HCT116 (cell line): ENCODE data around the gene ERGIC3. TPM values are rescaled to one million over a fixed set of nuclear protein-coding genes. Genes with fewer than 3 reads are reported as not detected.

Experiments used
- ATAC-seq: fragments of 200-7000 bp; cut with Tn5 transposase; 2 replicates; pipeline ENCODE4 v1.9.1; 2020; ENCODE audit warnings: mild to moderate bottlenecking, moderate library complexity
- BruUV-seq: library from RNA; stranded (reverse); fragments of 400-500 nt; replicated peaks from 2 replicates; lab custom pipeline; 2021; lab: Mats Ljungman, UMichigan
- CTCF ChIA-PET: fragments of 300-600 bp; sonication (Branson Sonifier 250); formaldehyde crosslinking; loops from one replicate; lab custom pipeline; 2021; ENCODE audit warnings: antibody characterized with exemption; lab: Charles Lee
- POLR2A ChIA-PET: fragments of 300-600, 350-600 bp; sonication (Branson Sonifier 250); formaldehyde crosslinking; loops from one replicate; lab custom pipeline; 2021; ENCODE audit warnings: antibody characterized with exemption; lab: Charles Lee
- RAD21 ChIA-PET, 2 experiments: fragments of 300-600 bp; sonication (Branson Sonifier 250); formaldehyde crosslinking; loops; one replicate each; lab custom pipeline; 2023; ENCODE audit warnings: low total read pairs in 2 of 2; ENCODE audit not compliant: uncharacterized antibody in 2 of 2, unreplicated experiment in 2 of 2, low non-redundant PET in 1 of 2; lab: Charles Lee
- DNase-seq: peaks from one replicate; pipeline ENCODE4 v3.0.0-alpha.2; 2010; ENCODE audit warnings: low read depth, low spot score
- H2AFZ ChIP-seq: fragments of 200-600 bp; shearing (Covaris generic), sonication (generic); 2 replicates; pipeline ENCODE4 v1.6.1; 2017; ENCODE audit warnings: low read depth, mixed run types, mixed read lengths, antibody characterized with exemption, low read length; ENCODE audit not compliant: poor library complexity, severe bottlenecking
- H3K27ac ChIP-seq: 2 replicates; pipeline ENCODE4 v1.5.1; 2012; ENCODE audit warnings: low read depth, low read length
- H3K27me3 ChIP-seq: fragments of 200-600 bp; sonication (generic); 2 replicates; pipeline ENCODE4 v1.6.1; 2016; ENCODE audit warnings: mixed run types, low read length, mixed read lengths; ENCODE audit not compliant: insufficient read depth
- H3K36me3 ChIP-seq, 2 experiments: fragments of 200-500 bp in 1 of 2; fragments of 200-600 bp in 1 of 2; sonication (Bioruptor generic) in 1 of 2; sonication (generic) in 1 of 2; 2 replicates each; pipeline versions ENCODE4 v1.5.1 to v1.6.1; 2014 to 2016; ENCODE audit warnings: low read length in 2 of 2, inconsistent platforms in 1 of 2, mixed read lengths in 1 of 2, mixed run types in 1 of 2; ENCODE audit not compliant: insufficient read depth in 2 of 2, control insufficient read depth in 1 of 2
- H3K4me1 ChIP-seq, 2 experiments: fragments of 200-600 bp in 1 of 2; sonication (generic) in 1 of 2; 2 replicates each; pipeline versions ENCODE4 v1.5.1 to v1.6.1; 2012 to 2017; ENCODE audit warnings: low read length in 2 of 2, inconsistent platforms in 1 of 2, mild to moderate bottlenecking in 1 of 2, mixed read lengths in 1 of 2, mixed run types in 1 of 2, moderate library complexity in 1 of 2; ENCODE audit not compliant: insufficient read depth in 2 of 2, control insufficient read depth in 1 of 2
- H3K4me2 ChIP-seq: fragments of 200-600 bp; sonication (generic); 2 replicates; pipeline ENCODE4 v1.6.1; 2017; ENCODE audit warnings: mixed run types, low read length, mixed read lengths
- H3K4me3 ChIP-seq, 2 experiments: fragments of 200-600 bp in 1 of 2; sonication (generic) in 1 of 2; replicated peaks in 1 of 2; 2 replicates each; pipeline ENCODE4 v1.5.1; 2011 to 2016; ENCODE audit warnings: low read length in 2 of 2, control low read depth in 1 of 2, low read depth in 1 of 2, mild to moderate bottlenecking in 1 of 2, mixed read lengths in 1 of 2, mixed run types in 1 of 2
- H3K79me2 ChIP-seq: fragments of 200-600 bp; sonication (generic); 2 replicates; pipeline ENCODE4 v1.6.1; 2017; ENCODE audit warnings: mild to moderate bottlenecking, mixed run types, low read length, moderate library complexity, mixed read lengths; ENCODE audit not compliant: insufficient read depth
- H3K9ac ChIP-seq: fragments of 200-600 bp; sonication (generic); 2 replicates; pipeline ENCODE4 v1.6.1; 2016; ENCODE audit warnings: low read length, mixed read lengths
- H3K9me2 ChIP-seq: fragments of 200-600 bp; sonication (generic), shearing (Covaris generic); 2 replicates; pipeline ENCODE4 v1.6.1; 2017; ENCODE audit warnings: mixed run types, mild to moderate bottlenecking, moderate library complexity; ENCODE audit not compliant: insufficient read depth
- H3K9me3 ChIP-seq, 2 experiments: fragments of 200-500 bp in 1 of 2; fragments of 200-600 bp in 1 of 2; sonication (Bioruptor generic) in 1 of 2; sonication (generic) in 1 of 2; 2 replicates each; pipeline ENCODE4 v1.6.1; 2014 to 2017; ENCODE audit warnings: low read length in 2 of 2, mixed read lengths in 2 of 2, inconsistent platforms in 1 of 2, low read depth in 1 of 2, mild to moderate bottlenecking in 1 of 2, mixed run types in 1 of 2, moderate library complexity in 1 of 2; ENCODE audit not compliant: control insufficient read depth in 1 of 2, insufficient read depth in 1 of 2
- H4K20me1 ChIP-seq: fragments of 200-600 bp; sonication (generic), shearing (Covaris generic); 2 replicates; pipeline ENCODE4 v1.6.1; 2017; ENCODE audit warnings: mixed run types, mild to moderate bottlenecking, moderate library complexity; ENCODE audit not compliant: insufficient read depth
- CBX3 ChIP-seq: IDR thresholded peaks from 2 replicates; pipeline ENCODE4 v1.6.1; 2012; ENCODE audit warnings: low read depth
- CTCF ChIP-seq, 3 experiments: fragments of 200-600 bp in 1 of 3; sonication (generic) in 1 of 3; IDR thresholded peaks in 2 of 3; conservative IDR thresholded peaks in 1 of 3; 2 replicates each; pipeline ENCODE4 v1.5.1; 2012 to 2017; ENCODE audit warnings: low read depth in 2 of 3, low read length in 2 of 3, antibody characterized with exemption in 1 of 3, borderline replicate concordance in 1 of 3, control low read depth in 1 of 3, mild to moderate bottlenecking in 1 of 3, mixed read lengths in 1 of 3, mixed run types in 1 of 3, moderate library complexity in 1 of 3; ENCODE audit not compliant: insufficient read depth in 1 of 3
- EGR1 ChIP-seq: IDR thresholded peaks from 2 replicates; pipeline ENCODE4 v1.6.1; 2012; ENCODE audit warnings: low read depth
- EZH2 ChIP-seq: fragments of 200-600 bp; sonication (generic); IDR thresholded peaks from 2 replicates; pipeline ENCODE4 v1.6.1; 2017; ENCODE audit warnings: antibody characterized with exemption, mixed run types
- FOSL1 ChIP-seq: IDR thresholded peaks from 2 replicates; pipeline ENCODE4 v1.6.1; 2012; ENCODE audit warnings: low read depth
- POLR2A ChIP-seq: IDR thresholded peaks from 2 replicates; pipeline ENCODE4 v1.7.0; 2011; ENCODE audit warnings: borderline replicate concordance; ENCODE audit not compliant: insufficient read depth, insufficient read length; ENCODE audit errors: extremely low read depth
- RAD21 ChIP-seq: IDR thresholded peaks from 2 replicates; pipeline ENCODE4 v1.6.1; 2012; ENCODE audit warnings: low read depth, mild to moderate bottlenecking
- SRF ChIP-seq: IDR thresholded peaks from 2 replicates; pipeline ENCODE4 v1.6.1; 2012; ENCODE audit warnings: low read depth
- TCF7L2 ChIP-seq: IDR thresholded peaks from 2 replicates; pipeline ENCODE4 v1.7.0; 2011; ENCODE audit warnings: borderline replicate concordance, inconsistent platforms; ENCODE audit not compliant: insufficient read depth, insufficient read length; ENCODE audit errors: extremely low read depth
- ZNF274 ChIP-seq: fragments of 200-500 bp; sonication (Bioruptor generic); IDR thresholded peaks from 2 replicates; pipeline ENCODE4 v1.6.1; 2014; ENCODE audit warnings: mild to moderate bottlenecking, low read depth, low read length, inconsistent platforms
- intact Hi-C: fragments of 100-400 bp; cut with micrococcal nuclease; formaldehyde crosslinking; loops from 2 replicates; pipeline ENCODE4 v1.10.0; 2022
- total RNA-seq: library from RNA; stranded (reverse); gene quantifications from one replicate; pipeline ENCODE4 v1.2.1, GENCODE V29; 2021; ENCODE audit not compliant: unreplicated experiment
- TF ChIP-seq, protein P1 (sequence below): IDR thresholded peaks from 2 replicates; pipeline ENCODE4 v1.6.1; 2012
- TF ChIP-seq, protein P2 (sequence below): IDR thresholded peaks from 2 replicates; pipeline ENCODE4 v1.6.1; 2012; ENCODE audit warnings: low read depth
- TF ChIP-seq, protein P3 (sequence below): IDR thresholded peaks from 2 replicates; pipeline ENCODE4 v1.6.1; 2011; ENCODE audit warnings: mild to moderate bottlenecking, low read length, moderate library complexity; ENCODE audit not compliant: insufficient replicate concordance; ENCODE audit errors: extremely low read depth

ERGIC3 gene
- total RNA-seq, 1 experiment from 2014 or later, result 229 TPM

DNA sequence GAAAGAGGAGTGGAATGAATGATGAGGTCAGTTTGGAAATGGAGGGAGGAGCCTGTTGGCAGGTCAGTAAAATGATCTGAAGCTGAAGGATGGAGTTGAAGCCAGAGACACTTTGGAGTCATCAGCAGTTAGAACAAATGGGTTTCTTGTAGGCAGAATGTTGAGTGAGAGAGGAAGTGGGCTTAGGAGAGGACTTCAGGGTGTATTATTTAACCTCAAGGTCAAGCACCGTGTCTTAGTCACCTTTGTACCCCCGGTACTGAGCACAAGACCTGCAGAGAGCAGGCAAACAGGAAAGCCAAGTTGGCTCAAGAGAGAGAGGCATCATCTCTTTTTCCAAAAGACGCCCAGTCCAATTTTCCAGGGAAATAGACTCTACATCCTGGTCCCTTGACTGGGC, 35.7 kb upstream of the ERGIC3 start:
- no peak overlapping the region for H3K27ac ChIP-seq
- H3K4me2 ChIP-seq, result no peak overlapping the region
- RAD21 ChIA-PET, result no interaction called here
- peaks cover 0 to 14% of the 10 kb centered on the region in 2 experiments; a peak in 2 of 4 replicates for H3K4me1 ChIP-seq
- no TSS peak for BruUV-seq
- H3K9me3 ChIP-seq, result no peaks in the 10 kb centered on the region
- H3K36me3 ChIP-seq, result peaks cover 14 to 27% of the 10 kb centered on the region in 2 experiments; a peak in 3 of 4 replicates
- intact Hi-C loops, result no loop called here
- H3K27me3 ChIP-seq, result no peaks in the 10 kb centered on the region
- no peaks in the 10 kb centered on the region for H3K9me2 ChIP-seq
- H4K20me1 ChIP-seq, result no peaks in the 10 kb centered on the region
- POLR2A ChIA-PET, result no interaction called here
- H3K9ac ChIP-seq, result no peak overlapping the region
- no peak overlapping the region for H3K4me3 ChIP-seq
- no peak for DNase-seq
- TF ChIP-seq CBX3 (no peak), POLR2A (no peak), RAD21 (no peak), TCF7L2 (no peak), EZH2 (no peak), ZNF274 (no peak), FOSL1 (no peak), SRF (no peak), CTCF (IDR thresholded peaks at IDR 0.05 in 2 of 3, conservative IDR thresholded peaks at IDR 0.05 in 1 of 3; ENCODE audit: borderline replicate concordance in 1 of 3, insufficient read depth in 1 of 3, low read depth in 2 of 3, low read length in 2 of 3) (no peak), EGR1 (no peak)
- TF ChIP-seq, protein P1, sequence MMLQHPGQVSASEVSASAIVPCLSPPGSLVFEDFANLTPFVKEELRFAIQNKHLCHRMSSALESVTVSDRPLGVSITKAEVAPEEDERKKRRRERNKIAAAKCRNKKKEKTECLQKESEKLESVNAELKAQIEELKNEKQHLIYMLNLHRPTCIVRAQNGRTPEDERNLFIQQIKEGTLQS, result no peak
- TF ChIP-seq, protein P2, sequence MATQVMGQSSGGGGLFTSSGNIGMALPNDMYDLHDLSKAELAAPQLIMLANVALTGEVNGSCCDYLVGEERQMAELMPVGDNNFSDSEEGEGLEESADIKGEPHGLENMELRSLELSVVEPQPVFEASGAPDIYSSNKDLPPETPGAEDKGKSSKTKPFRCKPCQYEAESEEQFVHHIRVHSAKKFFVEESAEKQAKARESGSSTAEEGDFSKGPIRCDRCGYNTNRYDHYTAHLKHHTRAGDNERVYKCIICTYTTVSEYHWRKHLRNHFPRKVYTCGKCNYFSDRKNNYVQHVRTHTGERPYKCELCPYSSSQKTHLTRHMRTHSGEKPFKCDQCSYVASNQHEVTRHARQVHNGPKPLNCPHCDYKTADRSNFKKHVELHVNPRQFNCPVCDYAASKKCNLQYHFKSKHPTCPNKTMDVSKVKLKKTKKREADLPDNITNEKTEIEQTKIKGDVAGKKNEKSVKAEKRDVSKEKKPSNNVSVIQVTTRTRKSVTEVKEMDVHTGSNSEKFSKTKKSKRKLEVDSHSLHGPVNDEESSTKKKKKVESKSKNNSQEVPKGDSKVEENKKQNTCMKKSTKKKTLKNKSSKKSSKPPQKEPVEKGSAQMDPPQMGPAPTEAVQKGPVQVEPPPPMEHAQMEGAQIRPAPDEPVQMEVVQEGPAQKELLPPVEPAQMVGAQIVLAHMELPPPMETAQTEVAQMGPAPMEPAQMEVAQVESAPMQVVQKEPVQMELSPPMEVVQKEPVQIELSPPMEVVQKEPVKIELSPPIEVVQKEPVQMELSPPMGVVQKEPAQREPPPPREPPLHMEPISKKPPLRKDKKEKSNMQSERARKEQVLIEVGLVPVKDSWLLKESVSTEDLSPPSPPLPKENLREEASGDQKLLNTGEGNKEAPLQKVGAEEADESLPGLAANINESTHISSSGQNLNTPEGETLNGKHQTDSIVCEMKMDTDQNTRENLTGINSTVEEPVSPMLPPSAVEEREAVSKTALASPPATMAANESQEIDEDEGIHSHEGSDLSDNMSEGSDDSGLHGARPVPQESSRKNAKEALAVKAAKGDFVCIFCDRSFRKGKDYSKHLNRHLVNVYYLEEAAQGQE, result no peak
- TF ChIP-seq, protein P3, sequence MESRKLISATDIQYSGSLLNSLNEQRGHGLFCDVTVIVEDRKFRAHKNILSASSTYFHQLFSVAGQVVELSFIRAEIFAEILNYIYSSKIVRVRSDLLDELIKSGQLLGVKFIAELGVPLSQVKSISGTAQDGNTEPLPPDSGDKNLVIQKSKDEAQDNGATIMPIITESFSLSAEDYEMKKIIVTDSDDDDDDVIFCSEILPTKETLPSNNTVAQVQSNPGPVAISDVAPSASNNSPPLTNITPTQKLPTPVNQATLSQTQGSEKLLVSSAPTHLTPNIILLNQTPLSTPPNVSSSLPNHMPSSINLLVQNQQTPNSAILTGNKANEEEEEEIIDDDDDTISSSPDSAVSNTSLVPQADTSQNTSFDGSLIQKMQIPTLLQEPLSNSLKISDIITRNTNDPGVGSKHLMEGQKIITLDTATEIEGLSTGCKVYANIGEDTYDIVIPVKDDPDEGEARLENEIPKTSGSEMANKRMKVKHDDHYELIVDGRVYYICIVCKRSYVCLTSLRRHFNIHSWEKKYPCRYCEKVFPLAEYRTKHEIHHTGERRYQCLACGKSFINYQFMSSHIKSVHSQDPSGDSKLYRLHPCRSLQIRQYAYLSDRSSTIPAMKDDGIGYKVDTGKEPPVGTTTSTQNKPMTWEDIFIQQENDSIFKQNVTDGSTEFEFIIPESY, result no peak
- CTCF ChIA-PET, result no interaction called here
- no peaks in the 10 kb centered on the region for H3K79me2 ChIP-seq
- ATAC-seq, result no peak
- no peak overlapping the region for H2AFZ ChIP-seq
